GM12878 (cell line): ENCODE results near the gene JAG2. TPM values are rescaled to one million over a fixed set of nuclear protein-coding genes. Genes with fewer than 3 reads are reported as not detected.

Experiments
- ATAC-seq: fragments of 200-7000 bp; cut with Tn5 transposase; 3 replicates; pipeline ENCODE4 v1.9.1; 2020; ENCODE audit warnings: mild to moderate bottlenecking, moderate library complexity
- BruUV-seq: library from RNA; stranded (reverse); fragments of 400-500 nt; replicated peaks from 2 replicates; lab custom pipeline; 2021; lab: Mats Ljungman, UMichigan
- CTCF ChIA-PET: fragments of 300-600 bp; sonication (Branson Sonifier 250); formaldehyde crosslinking; extraction: SDS; loops from one replicate; lab custom pipeline; 2021; ENCODE audit warnings: inconsistent platforms; lab: Yijun Ruan, JAX
- POLR2A ChIA-PET: fragments of 350-600 bp; formaldehyde crosslinking; extraction: SDS; loops from one replicate; lab custom pipeline; 2021; ENCODE audit warnings: inconsistent platforms; lab: Charles Lee
- RAD21 ChIA-PET: fragments of 300-600 bp; sonication (Branson Sonifier 250); formaldehyde crosslinking; loops from one replicate; lab custom pipeline; 2023; ENCODE audit warnings: antibody characterized with exemption; ENCODE audit not compliant: unreplicated experiment; lab: Charles Lee
- SMC1A ChIA-PET: fragments of 300-600 bp; sonication (Branson Sonifier 250); formaldehyde crosslinking; loops from one replicate; lab custom pipeline; 2023; ENCODE audit not compliant: unreplicated experiment, uncharacterized antibody; lab: Charles Lee
- DNase-seq: peaks from one replicate; pipeline ENCODE4 v3.0.0-alpha.2; 2011; ENCODE audit warnings: low read depth, low spot score
- FAIRE-seq: peaks from 3 replicates; lab custom pipeline; 2011; peaks lifted over from hg19 to GRCh38; lab: Jason Lieb, UNC
- H2AFZ ChIP-seq: 2 replicates; pipeline ENCODE4 v1.6.0; 2011; ENCODE audit warnings: low read depth, low read length, control low read depth; ENCODE audit not compliant: control insufficient read depth
- H3K27ac ChIP-seq: 2 replicates; pipeline ENCODE4 v1.5.1; 2011; ENCODE audit warnings: control low read depth; ENCODE audit not compliant: control insufficient read depth, insufficient read depth
- H3K27me3 ChIP-seq, 2 experiments: replicated peaks in 1 of 2; 2 replicates each; pipeline versions ENCODE4 v1.6.0 to v1.6.1; 2011; ENCODE audit warnings: low read length in 1 of 2; ENCODE audit not compliant: control insufficient read depth in 2 of 2, insufficient read depth in 2 of 2
- H3K36me3 ChIP-seq, 2 experiments: 2 replicates each; pipeline ENCODE4 v1.5.1; 2011; ENCODE audit warnings: low read length in 1 of 2; ENCODE audit not compliant: control insufficient read depth in 2 of 2, insufficient read depth in 2 of 2
- H3K4me1 ChIP-seq: 2 replicates; pipeline ENCODE4 v1.6.1; 2011; ENCODE audit warnings: mild to moderate bottlenecking, low read length, moderate library complexity, mixed read lengths; ENCODE audit not compliant: control insufficient read depth, insufficient read depth
- H3K4me2 ChIP-seq: 2 replicates; pipeline ENCODE4 v1.6.0; 2011; ENCODE audit warnings: control low read depth; ENCODE audit not compliant: control insufficient read depth, insufficient read depth
- H3K4me3 ChIP-seq: fragments of 200-600 bp; sonication (generic); 2 replicates; pipeline ENCODE4 v1.5.1; 2016
- H3K79me2 ChIP-seq: 2 replicates; pipeline ENCODE4 v1.6.0; 2011; ENCODE audit warnings: low read length; ENCODE audit not compliant: control insufficient read depth, insufficient read depth
- H3K9ac ChIP-seq: 2 replicates; pipeline ENCODE4 v1.8.0; 2011; ENCODE audit warnings: low read length, control low read depth, mixed read lengths; ENCODE audit not compliant: control insufficient read depth, insufficient read depth
- H3K9me3 ChIP-seq: replicated peaks from 3 replicates; pipeline ENCODE4 v1.5.1; 2011; ENCODE audit warnings: mild to moderate bottlenecking, low read length; ENCODE audit not compliant: control insufficient read depth, insufficient read depth
- H4K20me1 ChIP-seq: 2 replicates; pipeline ENCODE4 v1.6.0; 2011; ENCODE audit not compliant: control insufficient read depth, insufficient read depth
- ASH2L ChIP-seq: fragments of 300-600, 200-600 bp; sonication (generic); IDR thresholded peaks from 2 replicates; pipeline ENCODE4 v1.6.1; 2017; ENCODE audit warnings: low read depth, mild to moderate bottlenecking, borderline replicate concordance
- BCL3 ChIP-seq: IDR thresholded peaks from 2 replicates; pipeline ENCODE4 v1.6.1; 2011; ENCODE audit warnings: borderline replicate concordance, low read depth, mild to moderate bottlenecking, moderate library complexity, low read length; ENCODE audit not compliant: insufficient read depth, poor library complexity, severe bottlenecking
- E2F4 ChIP-seq: IDR thresholded peaks from 2 replicates; pipeline ENCODE4 v1.6.1; 2012; ENCODE audit warnings: low read depth, low read length, improper control_type of control experiment
- GABPA ChIP-seq: IDR thresholded peaks from 2 replicates; pipeline ENCODE4 v1.6.1; 2014; ENCODE audit warnings: antibody characterized with exemption, low read depth, mild to moderate bottlenecking, inconsistent platforms
- IRF3 ChIP-seq: fragments of 450-650 bp; IDR thresholded peaks from 2 replicates; pipeline ENCODE4 v1.6.1; 2014; ENCODE audit warnings: mild to moderate bottlenecking
- IRF5 ChIP-seq: fragments of 450-650 bp; IDR thresholded peaks from 2 replicates; pipeline ENCODE4 v1.6.1; 2017; ENCODE audit warnings: borderline replicate concordance
- MTA2 ChIP-seq: fragments of 450-650 bp; IDR thresholded peaks from 2 replicates; pipeline ENCODE4 v1.6.1; 2016; ENCODE audit warnings: low read depth, mild to moderate bottlenecking, moderate library complexity
- NR2C2 ChIP-seq: IDR thresholded peaks from 2 replicates; pipeline ENCODE4 v1.6.1; 2011; ENCODE audit warnings: borderline replicate concordance, low read depth; ENCODE audit not compliant: control insufficient read depth, insufficient read length
- SIX5 ChIP-seq: IDR thresholded peaks from 2 replicates; pipeline ENCODE4 v1.6.1; 2011; ENCODE audit warnings: mild to moderate bottlenecking, low read depth, low read length, moderate library complexity; ENCODE audit not compliant: severe bottlenecking
- TBL1XR1 ChIP-seq: IDR thresholded peaks from 2 replicates; pipeline ENCODE4 v1.6.1; 2012; ENCODE audit warnings: low read depth, low read length, improper control_type of control experiment
- ZBTB40 ChIP-seq: fragments of 450-650 bp; IDR thresholded peaks from 2 replicates; pipeline ENCODE4 v1.6.1; 2016; ENCODE audit warnings: mild to moderate bottlenecking, moderate library complexity, borderline replicate concordance
- WGBS: methylation state at CpG from one replicate; pipeline ENCODE4 v1.1.6; 2016; ENCODE audit warnings: low lambda C conversion rate; ENCODE audit not compliant: insufficient replicate concordance, insufficient coverage; ENCODE audit errors: missing lambda C conversion rate; 5-methylcytosine and 5-hydroxymethylcytosine counted together
- in situ Hi-C: fragments of 300-500 bp; cut with MboI; formaldehyde crosslinking; loops from 9 replicates; pipeline ENCODE4 v1.14.3; 2018; ENCODE audit warnings: mixed read lengths
- intact Hi-C: fragments of 100-400 bp; cut with micrococcal nuclease; formaldehyde crosslinking; loops from one replicate; pipeline ENCODE4 v1.14.2; 2022; ENCODE audit not compliant: unreplicated experiment
- polyA plus RNA-seq, 11 experiments: library from polyadenylated mRNA; depleted of rRNA in 4 of 11; unstranded in 6 of 11; stranded (reverse) in 5 of 11; fragments of >200 nt; fragmentation: Nextera tagmentation in 4 of 11; fragmentation: Illumina TruSeq in 1 of 11; extraction: Ambion mirVana in 4 of 11; extraction: Trizol in 1 of 11; gene quantifications; 1 replicate in 1 of 11; 2 replicates in 10 of 11; pipeline versions ENCODE4 v1.2.1 to v1.2.3, GENCODE V29; 2011 to 2016; ENCODE audit warnings: inconsistent platforms in 2 of 11, missing spikeins in 2 of 11, low read depth in 1 of 11
- total RNA-seq, 4 experiments: library from RNA; depleted of rRNA in 3 of 4; stranded (reverse); fragments of >200 nt in 3 of 4; fragmentation: Illumina TruSeq in 1 of 4; extraction: Trizol in 1 of 4; gene quantifications; 2 replicates each; pipeline versions ENCODE4 v1.2.1 to v1.2.3, GENCODE V29; 2013 to 2021

Gene JAG2
- total and polyA plus RNA-seq, 10 of the 15 experiments (the other 5 are each of a cell fraction or from before 2014, with no cell fraction given) = 0.04 to 0.14 (median 0.06) TPM; not detected in 5

GRCh38 chr14:105161309-105161708 lies 7.3 kb downstream of the JAG2 start:
- WGBS = 46% methylated on average over 15 of the region's 15 CpGs
- no peak for DNase-seq
- intact Hi-C loops (loop anchor here (10.0 kb wide), 1 partner anchor 67 kb away; no protein-coding TSS in a partner anchor), in situ Hi-C loops (no loop called here)
- Histone ChIP-seq H3K4me1 (no peaks in the 10 kb centered on the region), H3K36me3 (no peaks in the 10 kb centered on the region), H3K9me3 (no peaks in the 10 kb centered on the region), H3K79me2 (no peaks in the 10 kb centered on the region), H4K20me1 (0 out of 2 replicates have a peak, but pooled peaks cover 2% of the 10 kb centered on the region), H3K27ac (no peak overlapping the region), H3K9ac (no peak overlapping the region), H3K27me3 (no peaks in the 10 kb centered on the region), H3K4me3 (no peak overlapping the region), H2AFZ (no peak overlapping the region), H3K4me2 (no peak overlapping the region)
- FAIRE-seq = no peak
- BruUV-seq = no TSS peak
- ChIA-PET RAD21 (no interaction called here), POLR2A (no interaction called here), SMC1A (no interaction called here), CTCF (no interaction called here)
- ATAC-seq = no peak
- TF ChIP-seq TBL1XR1 (no peak), ASH2L (no peak), ZBTB40 (no peak), E2F4 (no peak), IRF3 (no peak), GABPA (no peak), SIX5 (no peak), MTA2 (no peak), BCL3 (no peak), NR2C2 (no peak), IRF5 (no peak)
